Measurements from ENCODE around the gene ANKS3.

GRCh38 chr16:4752351-4753100 is 18.5 kb upstream of the ANKS3 start:
- TF ChIP-seq SALL2 (tag by site-specific recombination; IDR thresholded peaks at IDR 0.05; ENCODE audit: borderline replicate concordance): no peak
- no peak for TF ChIP-seq KLF16 (tag by site-specific recombination; IDR thresholded peaks at IDR 0.05)
- no peak for TF ChIP-seq ZSCAN30 (tag by site-specific recombination; IDR thresholded peaks at IDR 0.05)
- no peak for TF ChIP-seq PRDM1 (tag by site-specific recombination; IDR thresholded peaks at IDR 0.05)
- no peak for TF ChIP-seq ZNF121 (tag by site-specific recombination; IDR thresholded peaks at IDR 0.05)
- TF ChIP-seq CTCF (tag by site-specific recombination; IDR thresholded peaks at IDR 0.05): no peak
